ENCODE results near the gene PLD1.
"Not testable (repeated sequence)": the region's sequence is repeated elsewhere in the genome, so short reads cannot be mapped to it uniquely, and the experiment has no call there.

Gene PLD1

GRCh38 chr3:171615686-171616085 lies 194.6 kb downstream of the PLD1 start:
- DNase-seq (ENCODE audit: low read depth), result no peak

- no peak for DNase-seq (ENCODE audit: low read depth)
These were observed 195.0 kb downstream of the PLD1 start for GRCh38 chr3:171615281-171615680.

GRCh38 chr3:171614318-171614921 lies 195.9 kb downstream of the PLD1 start:
- DNase-seq (ENCODE audit: low read depth), result no peak

GRCh38 chr3:171607452-171607851 lies 202.8 kb downstream of the PLD1 start:
- no peak for DNase-seq (ENCODE audit: low read depth)

GRCh38 chr3:171606151-171606751 lies 204.0 kb downstream of the PLD1 start:
- DNase-seq (ENCODE audit: low read depth), result no peak

- DNase-seq (ENCODE audit: low read depth), result no peak
These were observed 205.9 kb downstream of the PLD1 start for GRCh38 chr3:171604370-171604769.

- no peak for DNase-seq (ENCODE audit: low read depth)
These were observed 208.2 kb downstream of the PLD1 start for GRCh38 chr3:171602072-171602471.

- DNase-seq (ENCODE audit: low read depth), result no peak
These were observed 210.3 kb downstream of the PLD1 start for GRCh38 chr3:171600030-171600429.

GRCh38 chr3:171598990-171599389 lies 211.3 kb downstream of the PLD1 start:
- no peak for DNase-seq (ENCODE audit: low read depth)

GRCh38 chr3:171592786-171593185 lies 217.5 kb downstream of the PLD1 start:
- DNase-seq (ENCODE audit: low read depth), result no peak

GRCh38 chr3:171591070-171591469 lies 219.2 kb downstream of the PLD1 start:
- DNase-seq (ENCODE audit: low read depth), result no peak

- no peak for DNase-seq (ENCODE audit: low read depth)
These were observed 224.0 kb downstream of the PLD1 start for GRCh38 chr3:171586274-171586673.

GRCh38 chr3:171585039-171585438 lies 225.2 kb downstream of the PLD1 start:
- DNase-seq (ENCODE audit: low read depth), result no peak

- no peak for DNase-seq (ENCODE audit: low read depth)
These were observed 226.2 kb downstream of the PLD1 start for GRCh38 chr3:171584100-171584499.

- no peak for DNase-seq (ENCODE audit: low read depth)
These were observed 235.6 kb downstream of the PLD1 start for GRCh38 chr3:171574556-171575240.

GRCh38 chr3:171569571-171570132 lies 240.6 kb downstream of the PLD1 start:
- no peak for DNase-seq (ENCODE audit: low read depth)

- no peak for DNase-seq (ENCODE audit: low read depth)
These were observed 241.5 kb downstream of the PLD1 start for GRCh38 chr3:171568766-171569165.

- no peak for DNase-seq (ENCODE audit: low read depth)
These were observed 243.4 kb downstream of the PLD1 start for GRCh38 chr3:171566803-171567422.

- no peak for DNase-seq (ENCODE audit: low read depth)
These were observed 244.7 kb downstream of the PLD1 start for GRCh38 chr3:171565481-171566058.

GRCh38 chr3:171564748-171565480 lies 245.4 kb downstream of the PLD1 start:
- DNase-seq (ENCODE audit: low read depth), result no peak

GRCh38 chr3:171563298-171563697 lies 247.0 kb downstream of the PLD1 start:
- DNase-seq (ENCODE audit: low read depth), result no peak

GRCh38 chr3:171562459-171562858 lies 247.8 kb downstream of the PLD1 start:
- not testable (repeated sequence) for DNase-seq (ENCODE audit: low read depth)

All from non-pigmented ciliary epithelial cell (primary cell).